Spinal cord (tissue), 10 donors: ENCODE results near the gene EML6. TPM values are rescaled to one million over a fixed set of nuclear protein-coding genes. Genes with fewer than 3 reads are reported as not detected.
A peak's percentile ranks its signal among the peaks of the same experiment; 100 is the strongest.

Experiments used
- DNase-seq, 6 donors: peaks; one replicate each; pipeline versions ENCODE4 v3.0.0 to v3.0.0-alpha.2; 2013 to 2015; ENCODE audit warnings: low spot score in 6 of 6, low read depth in 4 of 6
- H3K27ac ChIP-seq: one replicate; pipeline ENCODE4 v1.5.1; 2013; ENCODE audit warnings: low read depth, low read length, control low read depth
- H3K27me3 ChIP-seq: one replicate; pipeline ENCODE4 v1.6.1; 2013; ENCODE audit warnings: low read length; ENCODE audit not compliant: control insufficient read depth, insufficient read depth
- H3K36me3 ChIP-seq: one replicate; pipeline ENCODE4 v1.6.1; 2013; ENCODE audit warnings: low read length; ENCODE audit not compliant: control insufficient read depth, insufficient read depth
- H3K4me1 ChIP-seq: one replicate; pipeline ENCODE4 v1.6.1; 2013; ENCODE audit warnings: low read length; ENCODE audit not compliant: control insufficient read depth, insufficient read depth
- H3K4me3 ChIP-seq: one replicate; pipeline ENCODE4 v1.5.1; 2013; ENCODE audit warnings: low read depth, low read length, control low read depth
- H3K9me3 ChIP-seq: one replicate; pipeline ENCODE4 v1.6.1; 2013; ENCODE audit warnings: low read length; ENCODE audit not compliant: control insufficient read depth, insufficient read depth
- WGBS: methylation state at CpG from one replicate; pipeline ENCODE4 v1.1.5; 2013; ENCODE audit warnings: missing lambda C conversion rate; ENCODE audit not compliant: insufficient coverage; 5-methylcytosine and 5-hydroxymethylcytosine counted together
- polyA plus RNA-seq, 2 donors: library from polyadenylated mRNA; unstranded; fragments of 120-200 nt; gene quantifications; one replicate each; pipeline ENCODE4 v1.2.1, GENCODE V29; 2013; ENCODE audit not compliant: insufficient read length in 2 of 2
- total RNA-seq, 2 donors: library from RNA; depleted of rRNA in 1 of 2; stranded (reverse); fragments of 120-200 nt in 1 of 2; fragments of >200 nt in 1 of 2; gene quantifications; one replicate each; pipeline versions ENCODE4 v1.2.3 to v1.2.4, GENCODE V29; 2013 to 2014
- donor health status: healthy.

The EML6 gene
- total and polyA plus RNA-seq, 4 donors = 6.9 to 22.6 (median 18.5) TPM

- no peak overlapping the region for H3K27ac ChIP-seq
- no peak overlapping the region for H3K4me3 ChIP-seq
- no peaks in the 10 kb centered on the region for H3K4me1 ChIP-seq
- H3K27me3 ChIP-seq = no peaks in the 10 kb centered on the region
- DNase-seq = peak in 1 of 6 donors; percentile 54
- no peaks in the 10 kb centered on the region for H3K9me3 ChIP-seq
- no CpG with 5 or more reads among the region's 1 CpG for WGBS
- H3K36me3 ChIP-seq = no peaks in the 10 kb centered on the region
Measured at GRCh38 chr2:54808661-54809060, 85.2 kb downstream of the EML6 start.

GRCh38 chr2:54809819-54810218 is 86.4 kb downstream of the EML6 start:
- Histone ChIP-seq H3K27me3 (no peaks in the 10 kb centered on the region), H3K36me3 (no peaks in the 10 kb centered on the region), H3K27ac (no peak overlapping the region), H3K9me3 (no peaks in the 10 kb centered on the region), H3K4me1 (no peaks in the 10 kb centered on the region), H3K4me3 (no peak overlapping the region)
- no peak for DNase-seq

- no peaks in the 10 kb centered on the region for H3K9me3 ChIP-seq
- no peaks in the 10 kb centered on the region for H3K36me3 ChIP-seq
- no peak for DNase-seq
- H3K4me3 ChIP-seq = no peak overlapping the region
- no peaks in the 10 kb centered on the region for H3K4me1 ChIP-seq
- H3K27ac ChIP-seq = no peak overlapping the region
- WGBS = no CpG with 5 or more reads among the region's 3 CpGs
- H3K27me3 ChIP-seq = no peaks in the 10 kb centered on the region
Measured at GRCh38 chr2:54810246-54810645, 86.8 kb downstream of the EML6 start.

- Histone ChIP-seq H3K36me3 (no peaks in the 10 kb centered on the region), H3K9me3 (no peaks in the 10 kb centered on the region), H3K27me3 (no peaks in the 10 kb centered on the region), H3K4me1 (no peaks in the 10 kb centered on the region), H3K4me3 (no peak overlapping the region), H3K27ac (no peak overlapping the region)
- DNase-seq = no peak
- WGBS = 100% methylated on average over 1 of the region's 1 CpG
Measured at GRCh38 chr2:54813584-54813983, 90.1 kb downstream of the EML6 start.

GRCh38 chr2:54814389-54815147 is 91.1 kb downstream of the EML6 start:
- Histone ChIP-seq H3K4me1 (no peaks in the 10 kb centered on the region), H3K4me3 (no peak overlapping the region), H3K9me3 (no peaks in the 10 kb centered on the region), H3K36me3 (no peaks in the 10 kb centered on the region), H3K27ac (no peak overlapping the region), H3K27me3 (no peaks in the 10 kb centered on the region)
- peak in 1 of 6 donors; percentile 39 for DNase-seq
- 64% methylated on average over 3 of the region's 9 CpGs for WGBS

- H3K36me3 ChIP-seq = no peaks in the 10 kb centered on the region
- WGBS = no CpG with 5 or more reads among the region's 1 CpG
- no peak overlapping the region for H3K4me3 ChIP-seq
- peak in 1 of 6 donors; percentile 54 for DNase-seq
- H3K27me3 ChIP-seq = no peaks in the 10 kb centered on the region
- no peak overlapping the region for H3K27ac ChIP-seq
- H3K9me3 ChIP-seq = no peaks in the 10 kb centered on the region
- H3K4me1 ChIP-seq = no peaks in the 10 kb centered on the region
Measured at GRCh38 chr2:54815148-54815539, 91.7 kb downstream of the EML6 start.

- Histone ChIP-seq H3K4me1 (no peaks in the 10 kb centered on the region), H3K27me3 (no peaks in the 10 kb centered on the region), H3K9me3 (no peaks in the 10 kb centered on the region), H3K4me3 (no peak overlapping the region), H3K27ac (no peak overlapping the region), H3K36me3 (no peaks in the 10 kb centered on the region)
- 52% methylated on average over 2 of the region's 2 CpGs for WGBS
- peak in 1 of 6 donors; percentile 32 for DNase-seq
Measured at GRCh38 chr2:54818226-54818625, 94.8 kb downstream of the EML6 start.

- no peak overlapping the region for H3K4me3 ChIP-seq
- 75% methylated on average over 1 of the region's 3 CpGs for WGBS
- no peaks in the 10 kb centered on the region for H3K9me3 ChIP-seq
- H3K4me1 ChIP-seq = no peaks in the 10 kb centered on the region
- no peak overlapping the region for H3K27ac ChIP-seq
- DNase-seq = no peak
- H3K27me3 ChIP-seq = no peaks in the 10 kb centered on the region
- H3K36me3 ChIP-seq = no peaks in the 10 kb centered on the region
Measured at GRCh38 chr2:54820558-54820957, 97.1 kb downstream of the EML6 start.

GRCh38 chr2:54824567-54824966 is 101.1 kb downstream of the EML6 start:
- 49% methylated on average over 4 of the region's 4 CpGs for WGBS
- H3K36me3 ChIP-seq = no peaks in the 10 kb centered on the region
- H3K4me3 ChIP-seq = no peak overlapping the region
- no peak overlapping the region for H3K27ac ChIP-seq
- H3K4me1 ChIP-seq = no peaks in the 10 kb centered on the region
- H3K9me3 ChIP-seq = no peaks in the 10 kb centered on the region
- H3K27me3 ChIP-seq = no peaks in the 10 kb centered on the region
- DNase-seq = peak in 1 of 6 donors; percentile 83

GRCh38 chr2:54830546-54830945 is 107.1 kb downstream of the EML6 start:
- Histone ChIP-seq H3K36me3 (no peaks in the 10 kb centered on the region), H3K4me1 (no peaks in the 10 kb centered on the region), H3K27ac (no peak overlapping the region), H3K27me3 (no peaks in the 10 kb centered on the region), H3K9me3 (no peaks in the 10 kb centered on the region), H3K4me3 (no peak overlapping the region)
- DNase-seq = no peak
- WGBS = 95% methylated on average over 8 of the region's 8 CpGs
